GM18873 (cell line): ENCODE results near the gene ATAD1.
"Not testable (repeated sequence)": the region's sequence is repeated elsewhere in the genome, so short reads cannot be mapped to it uniquely, and the experiment has no call there.

Source experiments
- ATAC-seq: cut with Tn5 transposase; IDR thresholded peaks from one replicate; pipeline ENCODE4 v1.9.1; 2021; ENCODE audit warnings: mild to moderate bottlenecking, moderate library complexity, moderate number of reproducible peaks; ENCODE audit not compliant: unreplicated experiment, low FRiP score

ATAD1 gene

DNA sequence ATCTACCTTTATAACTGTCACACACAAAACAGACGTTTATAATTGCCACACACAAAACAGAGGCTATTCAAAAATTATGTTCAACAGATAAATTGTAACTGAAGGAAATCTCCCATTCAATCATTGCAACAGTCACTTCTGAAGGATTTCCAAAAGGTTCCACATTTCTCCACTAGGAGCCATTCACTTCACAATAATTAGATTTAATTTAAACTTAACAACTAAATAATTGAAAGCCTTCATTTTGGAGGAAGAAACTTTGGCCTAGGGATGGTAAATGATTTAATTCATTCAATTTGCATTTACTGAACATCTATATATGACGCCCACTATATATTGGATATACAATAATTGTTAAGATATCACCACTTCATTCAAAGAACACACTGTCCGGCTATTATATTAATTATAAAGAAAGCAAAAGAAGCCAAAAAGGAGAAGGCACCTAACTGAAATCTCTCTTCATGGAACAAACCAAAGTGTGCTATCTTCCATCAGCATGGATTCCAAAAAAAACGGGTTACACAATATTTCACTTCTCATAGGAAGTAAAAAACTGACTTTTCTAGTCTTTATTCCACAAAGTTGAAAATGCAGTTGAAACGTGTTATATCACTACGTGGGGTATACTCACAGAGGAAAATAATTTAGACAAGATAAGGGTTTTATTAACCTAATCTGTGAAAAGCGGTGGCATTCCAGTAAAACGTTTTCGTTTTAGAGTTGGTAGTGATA, 1.7 kb downstream of the ATAD1 start:
- ATAC-seq = no peak

GRCh38 chr10:87804939-87805569, 13.0 kb downstream of the ATAD1 start:
- ATAC-seq = no peak

DNA sequence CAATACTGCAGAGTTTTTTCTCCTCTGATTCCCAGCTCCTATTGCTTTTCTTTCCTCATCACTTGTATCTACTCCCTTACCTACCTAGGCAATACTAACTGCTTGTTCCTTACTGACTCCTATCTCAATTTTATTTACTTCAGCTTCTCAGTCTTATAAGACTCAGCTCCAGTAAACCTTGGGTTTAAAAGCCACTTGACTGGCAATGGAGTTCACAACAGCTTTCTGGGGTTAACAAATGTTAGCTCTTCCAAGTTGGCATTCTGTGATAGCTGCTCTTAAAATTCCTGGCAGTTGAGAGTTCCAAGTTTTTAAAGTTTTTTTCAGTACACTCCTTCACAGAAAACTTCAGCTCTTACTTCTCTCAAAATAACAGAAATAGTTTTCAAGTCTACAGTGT, 14.2 kb downstream of the ATAD1 start:
- ATAC-seq = no peak

DNA sequence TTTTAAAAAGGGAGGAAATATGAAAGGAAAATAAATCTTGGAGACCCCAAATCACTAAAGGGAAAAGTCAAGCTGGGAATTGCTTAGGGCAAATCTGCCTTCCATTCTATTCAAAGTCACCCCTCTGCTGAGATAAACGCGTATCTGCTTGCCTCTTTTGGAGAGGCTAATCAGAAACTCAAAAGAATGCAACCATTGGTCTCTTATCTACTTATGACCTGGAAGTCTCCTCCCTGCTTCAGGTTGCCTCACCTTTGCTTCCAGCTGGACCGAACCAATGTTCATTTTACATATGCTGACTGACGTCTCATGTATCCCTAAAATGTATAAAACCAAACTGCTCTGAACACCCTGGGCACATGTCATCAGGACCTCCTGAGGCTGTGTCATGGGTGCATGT, 14.7 kb downstream of the ATAD1 start:
- ATAC-seq = no peak

GRCh38 chr10:87801813-87802435, 16.1 kb downstream of the ATAD1 start:
- not testable (repeated sequence) for ATAC-seq

DNA sequence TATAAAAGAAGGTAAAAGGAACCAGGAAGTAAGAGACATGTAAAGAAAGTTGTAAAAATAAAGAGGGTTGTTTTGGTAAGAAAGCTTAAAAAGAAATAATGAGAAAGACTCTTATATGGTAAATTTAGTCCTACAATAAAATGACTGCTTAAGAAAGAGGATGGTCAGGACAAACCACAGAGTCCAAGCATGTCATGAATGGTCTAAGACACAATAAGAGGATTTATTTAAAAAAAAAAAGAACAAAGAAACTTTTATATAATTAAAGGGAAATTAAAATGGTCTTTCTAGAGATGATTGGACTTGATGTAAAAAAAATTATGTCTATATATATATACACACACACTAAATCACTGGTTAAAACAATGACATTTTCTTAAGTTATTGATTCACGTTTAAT, 18.2 kb downstream of the ATAD1 start:
- no peak for ATAC-seq

DNA sequence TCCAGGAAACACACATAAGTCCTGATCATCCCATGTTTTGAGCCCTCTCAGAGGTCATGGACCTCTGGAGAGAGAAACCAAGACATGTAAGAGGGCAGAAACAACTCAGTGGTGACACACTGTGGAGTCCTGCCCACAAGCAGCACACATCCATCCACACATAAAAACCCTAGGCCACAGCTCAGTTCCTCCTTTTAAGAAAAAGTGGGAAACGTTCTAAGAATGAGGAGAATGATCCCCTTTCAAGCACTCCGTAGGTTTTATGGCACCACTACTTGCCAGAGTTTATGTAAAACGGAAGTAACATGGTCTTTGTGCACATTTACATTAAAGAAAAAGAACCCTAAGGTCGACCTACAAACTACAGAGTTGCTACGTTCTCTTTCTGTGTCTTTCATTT, 19.9 kb downstream of the ATAD1 start:
- ATAC-seq = no peak

DNA sequence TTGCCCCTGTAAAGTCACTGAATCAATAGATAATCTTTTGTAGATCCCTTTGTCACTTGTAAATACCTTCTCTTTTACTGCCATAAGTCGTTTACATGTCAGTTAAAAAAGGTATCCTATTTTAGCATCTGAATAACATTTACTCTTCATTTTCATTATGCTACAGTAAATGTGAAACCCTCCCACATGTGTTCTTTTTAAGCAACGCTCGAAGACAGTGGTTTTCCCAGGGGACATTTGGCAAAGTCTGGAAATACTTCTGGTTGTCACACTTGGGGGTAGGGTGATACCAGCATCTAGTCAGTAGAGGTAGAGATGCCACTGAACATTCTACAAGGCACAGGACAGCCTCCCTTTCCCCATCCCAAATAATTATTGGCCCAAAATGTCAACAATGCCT, 23.7 kb downstream of the ATAD1 start:
- ATAC-seq = no peak

GRCh38 chr10:87790185-87790584, 27.8 kb downstream of the ATAD1 start:
- no peak for ATAC-seq

DNA sequence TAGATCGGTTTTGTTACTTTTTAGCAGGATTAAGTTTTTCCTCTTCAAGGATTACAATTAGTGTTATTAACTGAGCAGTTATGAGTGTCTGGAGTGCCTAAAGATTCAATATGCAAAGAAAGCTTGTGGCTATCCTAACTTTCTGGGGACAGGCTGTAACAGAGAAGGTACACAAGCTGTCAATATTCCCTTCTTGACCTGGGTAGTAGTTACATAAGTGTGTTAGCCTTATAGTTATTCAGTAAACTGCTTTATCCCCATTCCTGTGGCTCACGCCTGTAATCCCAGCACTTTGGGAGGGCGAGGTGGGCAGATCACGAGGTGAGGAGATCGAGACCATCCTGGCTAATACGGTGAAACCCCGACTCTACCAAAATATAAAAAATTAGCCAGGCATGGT, 31.6 kb downstream of the ATAD1 start:
- no peak for ATAC-seq

GRCh38 chr10:87782721-87783120, 35.3 kb downstream of the ATAD1 start:
- no peak for ATAC-seq

- ATAC-seq = no peak
Measured at GRCh38 chr10:87781545-87781944, 36.5 kb downstream of the ATAD1 start.

DNA sequence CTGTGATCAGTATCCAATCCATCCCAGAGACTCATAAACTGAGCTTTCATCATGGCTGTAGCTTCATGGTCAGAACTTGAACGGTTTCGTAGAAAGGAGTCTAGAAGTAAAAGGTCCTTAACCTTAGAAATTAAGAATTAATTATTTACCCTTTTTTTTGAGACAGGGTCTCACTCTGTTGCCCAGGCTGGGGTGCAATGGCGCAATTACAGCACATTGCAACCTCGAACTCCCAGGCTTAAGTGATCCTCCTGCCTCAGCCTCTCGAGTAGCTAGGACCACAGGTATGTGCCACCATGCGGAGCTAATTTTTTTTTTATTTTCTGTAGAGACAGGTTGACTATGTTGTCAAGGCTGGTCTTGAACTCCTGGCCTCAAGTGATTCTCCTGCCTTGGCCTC, 41.7 kb downstream of the ATAD1 start:
- no peak for ATAC-seq

GRCh38 chr10:87775766-87776165, 42.3 kb downstream of the ATAD1 start:
- no peak for ATAC-seq

DNA sequence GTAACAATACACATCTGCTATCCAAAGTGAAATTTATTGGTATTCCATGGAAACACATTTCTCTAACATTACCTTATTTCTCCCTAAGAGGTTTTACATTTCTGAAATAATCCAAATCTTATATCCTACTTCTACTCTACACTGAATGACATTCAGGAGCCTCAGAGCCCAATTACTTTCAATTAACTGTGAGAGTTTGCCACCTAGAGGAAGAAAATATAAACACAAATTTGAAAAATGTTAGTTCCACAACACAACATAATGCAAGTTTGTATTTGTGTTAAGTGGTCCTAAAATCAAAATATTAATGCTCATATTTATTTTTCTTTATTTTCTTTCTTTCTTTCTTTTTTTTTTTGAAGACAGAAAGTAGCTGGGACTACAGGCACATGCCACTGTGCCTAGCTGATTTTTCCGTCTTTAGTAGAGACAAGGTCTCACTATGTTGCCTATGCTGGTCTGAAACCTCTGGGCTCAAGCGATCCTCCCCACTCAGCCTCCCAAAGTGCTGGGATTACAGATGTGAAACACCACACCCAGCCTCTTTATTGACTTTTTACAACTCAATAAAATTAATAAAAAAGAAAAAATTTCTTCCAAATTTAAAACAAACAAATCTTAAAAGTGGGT, 46.0 kb downstream of the ATAD1 start:
- no peak for ATAC-seq

- no peak for ATAC-seq
Measured at GRCh38 chr10:87767253-87767652, 50.8 kb downstream of the ATAD1 start.

- no peak for ATAC-seq
Measured at GRCh38 chr10:87765666-87766376, 52.2 kb downstream of the ATAD1 start.

- ATAC-seq = no peak
Measured at GRCh38 chr10:87764072-87764934, 53.7 kb downstream of the ATAD1 start.

DNA sequence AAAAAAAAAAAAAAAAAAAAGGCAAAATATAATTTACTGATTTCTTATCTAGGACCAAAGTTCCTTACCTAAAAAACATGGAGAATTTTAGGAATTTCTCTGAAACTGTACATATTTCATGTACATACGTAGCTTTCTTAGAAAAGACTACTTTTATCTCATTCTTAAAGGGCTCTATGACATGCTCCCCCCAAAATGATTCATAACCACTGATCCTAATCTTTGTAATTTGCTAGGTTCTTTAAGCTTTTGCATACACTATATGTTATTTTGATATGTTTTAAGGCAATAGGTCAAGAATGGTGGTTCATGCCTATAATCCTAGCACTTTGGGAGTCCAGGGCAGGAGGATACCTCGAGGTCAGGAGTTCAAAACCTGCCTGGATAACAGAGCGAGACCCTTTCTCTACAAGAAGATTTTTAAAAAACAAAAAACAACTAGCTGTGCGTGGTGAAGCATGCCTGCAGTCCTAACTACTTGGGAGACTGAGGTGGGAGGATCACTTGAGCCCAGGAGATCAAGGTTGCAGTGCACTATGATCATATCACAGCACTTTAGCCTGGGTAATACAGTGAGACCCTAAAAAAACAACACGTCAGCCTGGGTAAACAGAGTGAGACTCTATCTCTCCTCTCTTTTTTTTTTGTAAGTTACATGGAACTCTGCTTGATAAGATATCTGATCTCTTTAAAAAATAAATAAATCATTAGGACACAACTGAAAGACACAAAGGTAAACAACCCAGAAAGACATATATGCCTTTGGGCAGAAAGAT, 54.8 kb downstream of the ATAD1 start:
- ATAC-seq = no peak
